Suprapubic skin (tissue), 4 donors: Measurements from ENCODE around the gene SLC30A2.

Experiments used
- EP300 ChIP-seq: sonication (generic); formaldehyde crosslinking; IDR thresholded peaks from one replicate; pipeline ENCODE4 v1.6.1; 2017; ENCODE audit warnings: antibody characterized with exemption
- POLR2A ChIP-seq, 2 donors: fragments of 450-650 bp; IDR thresholded peaks; one replicate each; pipeline ENCODE4 v1.6.1; 2017; ENCODE audit warnings: antibody characterized with exemption in 2 of 2, mild to moderate bottlenecking in 2 of 2, moderate library complexity in 2 of 2
- POLR2AphosphoS5 ChIP-seq, 3 donors: sonication (generic); formaldehyde crosslinking; IDR thresholded peaks; one replicate each; pipeline ENCODE4 v1.6.1; 2017; ENCODE audit warnings: antibody characterized with exemption in 3 of 3
- TF ChIP-seq, protein P1 (sequence below), 2 donors: fragments of 200-600 bp in 1 of 2; fragments of 450-650 bp in 1 of 2; sonication (generic) in 1 of 2; IDR thresholded peaks; one replicate each; pipeline ENCODE4 v1.5.1; 2016 to 2019; ENCODE audit warnings: antibody characterized with exemption in 2 of 2, mild to moderate bottlenecking in 1 of 2, moderate library complexity in 1 of 2

DNA sequence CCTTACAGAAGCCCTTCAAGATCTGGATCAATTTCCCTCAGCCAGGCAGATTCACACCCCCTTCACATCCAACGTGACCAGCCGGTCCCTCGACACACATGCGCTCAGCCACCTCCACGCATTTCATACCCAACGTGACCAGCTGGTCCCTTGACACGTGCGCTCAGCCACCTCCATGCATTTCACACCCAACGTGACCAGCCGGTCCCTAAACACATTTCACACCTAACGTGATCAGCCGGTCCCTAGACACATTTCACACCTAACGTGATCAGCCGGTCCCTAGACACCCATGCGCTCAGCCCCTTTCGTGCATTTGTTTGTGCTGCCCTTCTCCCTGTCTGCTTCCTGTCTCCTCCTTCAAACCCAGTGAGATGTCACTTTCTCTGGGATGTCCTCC lies 39.2 kb downstream of the SLC30A2 start:
- TF ChIP-seq, protein P1, sequence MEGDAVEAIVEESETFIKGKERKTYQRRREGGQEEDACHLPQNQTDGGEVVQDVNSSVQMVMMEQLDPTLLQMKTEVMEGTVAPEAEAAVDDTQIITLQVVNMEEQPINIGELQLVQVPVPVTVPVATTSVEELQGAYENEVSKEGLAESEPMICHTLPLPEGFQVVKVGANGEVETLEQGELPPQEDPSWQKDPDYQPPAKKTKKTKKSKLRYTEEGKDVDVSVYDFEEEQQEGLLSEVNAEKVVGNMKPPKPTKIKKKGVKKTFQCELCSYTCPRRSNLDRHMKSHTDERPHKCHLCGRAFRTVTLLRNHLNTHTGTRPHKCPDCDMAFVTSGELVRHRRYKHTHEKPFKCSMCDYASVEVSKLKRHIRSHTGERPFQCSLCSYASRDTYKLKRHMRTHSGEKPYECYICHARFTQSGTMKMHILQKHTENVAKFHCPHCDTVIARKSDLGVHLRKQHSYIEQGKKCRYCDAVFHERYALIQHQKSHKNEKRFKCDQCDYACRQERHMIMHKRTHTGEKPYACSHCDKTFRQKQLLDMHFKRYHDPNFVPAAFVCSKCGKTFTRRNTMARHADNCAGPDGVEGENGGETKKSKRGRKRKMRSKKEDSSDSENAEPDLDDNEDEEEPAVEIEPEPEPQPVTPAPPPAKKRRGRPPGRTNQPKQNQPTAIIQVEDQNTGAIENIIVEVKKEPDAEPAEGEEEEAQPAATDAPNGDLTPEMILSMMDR (IDR thresholded peaks at IDR 0.05) = no peak
- no peak for TF ChIP-seq POLR2AphosphoS5 (IDR thresholded peaks at IDR 0.05)
- TF ChIP-seq EP300 = no peak
- TF ChIP-seq POLR2A (IDR thresholded peaks at IDR 0.05) = no peak
